HEK293 (cell line): ENCODE data around the gene BLOC1S6.

Experiments
- CTCF ChIA-PET: fragments of 350-600 bp; formaldehyde crosslinking; extraction: SDS; loops from one replicate; lab custom pipeline; 2021; ENCODE audit warnings: antibody characterized with exemption; lab: Yijun Ruan, JAX
- POLR2A ChIA-PET: fragments of 300-600 bp; formaldehyde crosslinking; extraction: SDS; loops from one replicate; lab custom pipeline; 2020; ENCODE audit warnings: antibody characterized with exemption, inconsistent platforms; lab: Yijun Ruan, JAX
- H3K27ac ChIP-seq: fragments of 200-500 bp; sonication (Bioruptor generic); 2 replicates; pipeline ENCODE4 v1.5.1; 2014; ENCODE audit warnings: low read depth, low read length, control low read depth, inconsistent platforms; ENCODE audit errors: extremely low read depth
- H3K36me3 ChIP-seq, 2 experiments: fragments of 200-500 bp in 1 of 2; sonication (Bioruptor generic) in 1 of 2; 1 replicate in 1 of 2; 2 replicates in 1 of 2; pipeline ENCODE4 v1.5.1; 2014 to 2017; ENCODE audit warnings: inconsistent platforms in 2 of 2, low read length in 2 of 2; ENCODE audit not compliant: control insufficient read depth in 2 of 2, insufficient read depth in 1 of 2
- H3K4me1 ChIP-seq: fragments of 200-500 bp; sonication (Bioruptor generic); 2 replicates; pipeline ENCODE4 v1.5.1; 2014; ENCODE audit warnings: mild to moderate bottlenecking, low read length, inconsistent platforms; ENCODE audit not compliant: control insufficient read depth, insufficient read depth
- H3K4me3 ChIP-seq: 2 replicates; pipeline ENCODE4 v1.5.1; 2011; ENCODE audit warnings: low read depth, mild to moderate bottlenecking, control low read depth, low read length, moderate library complexity
- H3K9me3 ChIP-seq: fragments of 200-500 bp; sonication (Bioruptor generic); 2 replicates; pipeline ENCODE4 v1.5.1; 2014; ENCODE audit warnings: low read depth, low read length, inconsistent platforms; ENCODE audit not compliant: control insufficient read depth, insufficient read depth
- FEZF1 ChIP-seq: fragments of 450-650 bp; formaldehyde crosslinking; IDR thresholded peaks from 2 replicates; pipeline ENCODE4 v1.5.1; 2016; ENCODE audit warnings: missing biosample characterization, missing genetic modification characterization
- KLF16 ChIP-seq: fragments of 450-650 bp; formaldehyde crosslinking; IDR thresholded peaks from 2 replicates; pipeline ENCODE4 v1.5.1; 2017; ENCODE audit warnings: missing biosample characterization, missing genetic modification characterization
- KLF9 ChIP-seq: fragments of 450-650 bp; formaldehyde crosslinking; IDR thresholded peaks from 2 replicates; pipeline ENCODE4 v1.5.1; 2016; ENCODE audit warnings: missing biosample characterization, missing genetic modification characterization, low read depth
- PRDM1 ChIP-seq: fragments of 450-650 bp; formaldehyde crosslinking; IDR thresholded peaks from 2 replicates; pipeline ENCODE4; 2016; ENCODE audit warnings: missing biosample characterization, missing genetic modification characterization
- YY1 ChIP-seq: fragments of 450-650 bp; formaldehyde crosslinking; IDR thresholded peaks from 2 replicates; pipeline ENCODE4 v1.5.1; 2018; ENCODE audit warnings: missing biosample characterization, missing genetic modification characterization
- ZBTB17 ChIP-seq: fragments of 450-650 bp; formaldehyde crosslinking; IDR thresholded peaks from 2 replicates; pipeline ENCODE4 v1.5.1; 2016; ENCODE audit warnings: missing biosample characterization, missing genetic modification characterization
- ZBTB48 ChIP-seq: fragments of 450-650 bp; formaldehyde crosslinking; IDR thresholded peaks from 2 replicates; pipeline ENCODE4 v1.5.1; 2016; ENCODE audit warnings: missing biosample characterization, missing genetic modification characterization
- ZBTB6 ChIP-seq: fragments of 450-650 bp; formaldehyde crosslinking; IDR thresholded peaks from 2 replicates; pipeline ENCODE4 v1.5.1; 2017; ENCODE audit warnings: missing biosample characterization, missing genetic modification characterization
- ZIC2 ChIP-seq: fragments of 450-650 bp; formaldehyde crosslinking; IDR thresholded peaks from 2 replicates; pipeline ENCODE4 v1.5.1; 2016; ENCODE audit warnings: missing biosample characterization, missing genetic modification characterization
- ZNF140 ChIP-seq: fragments of 450-650 bp; formaldehyde crosslinking; IDR thresholded peaks from 2 replicates; pipeline ENCODE4 v1.5.1; 2016; ENCODE audit warnings: missing biosample characterization, missing genetic modification characterization
- ZNF174 ChIP-seq: fragments of 450-650 bp; formaldehyde crosslinking; IDR thresholded peaks from 2 replicates; pipeline ENCODE4 v1.5.0; 2017; ENCODE audit warnings: missing biosample characterization, mild to moderate bottlenecking, missing genetic modification characterization
- ZNF211 ChIP-seq: fragments of 450-650 bp; formaldehyde crosslinking; IDR thresholded peaks from 2 replicates; pipeline ENCODE4 v1.5.1; 2016; ENCODE audit warnings: low read depth, missing biosample characterization, missing genetic modification characterization
- ZNF266 ChIP-seq: fragments of 450-650 bp; formaldehyde crosslinking; IDR thresholded peaks from 2 replicates; pipeline ENCODE4 v1.5.1; 2016; ENCODE audit warnings: missing biosample characterization, missing genetic modification characterization, low read depth
- ZNF341 ChIP-seq: fragments of 450-650 bp; formaldehyde crosslinking; IDR thresholded peaks from 2 replicates; pipeline ENCODE4; 2016; ENCODE audit warnings: low read depth, missing biosample characterization, missing genetic modification characterization
- ZNF398 ChIP-seq: fragments of 450-650 bp; formaldehyde crosslinking; IDR thresholded peaks from 2 replicates; pipeline ENCODE4 v1.5.1; 2017; ENCODE audit warnings: missing biosample characterization, missing genetic modification characterization
- ZNF433 ChIP-seq: fragments of 450-650 bp; formaldehyde crosslinking; IDR thresholded peaks from 2 replicates; pipeline ENCODE4 v1.5.1; 2016; ENCODE audit warnings: missing biosample characterization, missing genetic modification characterization, low read depth
- ZNF514 ChIP-seq: fragments of 450-650 bp; formaldehyde crosslinking; IDR thresholded peaks from 2 replicates; pipeline ENCODE4 v1.5.1; 2016; ENCODE audit warnings: missing biosample characterization, missing genetic modification characterization
- ZNF549 ChIP-seq: fragments of 450-650 bp; IDR thresholded peaks from 2 replicates; pipeline ENCODE4 v1.5.1; 2018; ENCODE audit warnings: missing biosample characterization, missing genetic modification characterization, mild to moderate bottlenecking, inconsistent platforms, moderate library complexity
- ZNF610 ChIP-seq: fragments of 450-650 bp; formaldehyde crosslinking; IDR thresholded peaks from 2 replicates; pipeline ENCODE4 v1.5.1; 2016; ENCODE audit warnings: missing biosample characterization, missing genetic modification characterization, borderline replicate concordance
- ZNF701 ChIP-seq: fragments of 450-650 bp; formaldehyde crosslinking; IDR thresholded peaks from 2 replicates; pipeline ENCODE4 v1.5.1; 2016; ENCODE audit warnings: missing biosample characterization, missing genetic modification characterization
- ZSCAN16 ChIP-seq: fragments of 450-650 bp; formaldehyde crosslinking; IDR thresholded peaks from 2 replicates; pipeline ENCODE4 v1.5.1; 2016; ENCODE audit warnings: missing biosample characterization, missing genetic modification characterization

BLOC1S6 gene

GRCh38 chr15:45616901-45617323 lies 29.7 kb downstream of the BLOC1S6 start:
- Histone ChIP-seq H3K4me1 (no peaks in the 10 kb centered on the region), H3K27ac (no peak overlapping the region), H3K9me3 (no peaks in the 10 kb centered on the region), H3K4me3 (no peak overlapping the region), H3K36me3 (no peaks in the 10 kb centered on the region)
- no peak for TF ChIP-seq ZNF140 (tag by site-specific recombination)
- no peak for TF ChIP-seq ZNF341 (tag by site-specific recombination)
- no peak for TF ChIP-seq ZBTB6
- no peak for TF ChIP-seq ZNF266 (tag by site-specific recombination)
- TF ChIP-seq ZNF514 (tag by site-specific recombination): no peak
- CTCF ChIA-PET: interaction anchor here (0.6 to 6.6 kb wide), 4 partner anchors 158 to 358 kb away, joined by 4 to 84 read pairs (median 4); no protein-coding TSS in a partner anchor
- POLR2A ChIA-PET: no interaction called here

- Histone ChIP-seq H3K36me3 (no peaks in the 10 kb centered on the region), H3K27ac (no peak overlapping the region), H3K4me3 (no peak overlapping the region), H3K4me1 (no peaks in the 10 kb centered on the region), H3K9me3 (no peaks in the 10 kb centered on the region)
- POLR2A ChIA-PET: no interaction called here
- CTCF ChIA-PET: no interaction called here
- TF ChIP-seq ZIC2 (tag by site-specific recombination) (no peak), ZNF211 (tag by site-specific recombination) (no peak), ZNF549 (tag by site-specific recombination) (no peak), FEZF1 (tag by site-specific recombination) (peak; percentile 24; the same call in 1 of the 2 replicates)
Observed at GRCh38 chr15:45618813-45619212, 31.6 kb downstream of the BLOC1S6 start.

GRCh38 chr15:45628136-45628535 lies 41.0 kb downstream of the BLOC1S6 start:
- no peak for TF ChIP-seq ZNF701 (tag by site-specific recombination)
- TF ChIP-seq ZNF433 (tag by site-specific recombination): no peak
- ChIA-PET POLR2A (no interaction called here), CTCF (no interaction called here)
- Histone ChIP-seq H3K4me1 (no peaks in the 10 kb centered on the region), H3K27ac (no peak overlapping the region), H3K9me3 (no peaks in the 10 kb centered on the region), H3K4me3 (no peak overlapping the region), H3K36me3 (no peaks in the 10 kb centered on the region)

GRCh38 chr15:45630917-45631691 lies 43.9 kb downstream of the BLOC1S6 start:
- H3K36me3 ChIP-seq: no peaks in the 10 kb centered on the region
- H3K4me1 ChIP-seq: no peaks in the 10 kb centered on the region; the same call in 1 of the 2 replicates
- no peak overlapping the region for H3K4me3 ChIP-seq
- ChIA-PET POLR2A (no interaction called here), CTCF (interaction anchor here (0.8 kb wide), 1 partner anchor 17 kb away, joined by 3 read pairs; no protein-coding TSS in a partner anchor)
- H3K9me3 ChIP-seq: no peaks in the 10 kb centered on the region
- no peak for TF ChIP-seq ZNF398 (tag by site-specific recombination)
- TF ChIP-seq YY1 (tag by site-specific recombination): no peak
- TF ChIP-seq KLF9 (tag by site-specific recombination): no peak
- peak; percentile 41; the same call in 1 of the 2 replicates for TF ChIP-seq PRDM1 (tag by site-specific recombination)
- no peak for TF ChIP-seq ZNF174 (tag by site-specific recombination)
- peak; percentile 74 for TF ChIP-seq ZBTB17
- TF ChIP-seq ZNF610 (tag by site-specific recombination): no peak
- TF ChIP-seq ZSCAN16 (tag by site-specific recombination): no peak
- no peak for TF ChIP-seq KLF16 (tag by site-specific recombination)
- 0 out of 2 replicates have a peak, but pooled peaks have one; percentile 12 for TF ChIP-seq ZBTB48
- H3K27ac ChIP-seq: no peak overlapping the region
